ENCODE results near the gene ASIC4. TPM values are rescaled to one million over a fixed set of nuclear protein-coding genes. Genes with fewer than 3 reads are reported as not detected.

ASIC4 gene
- total RNA-seq, 1 donor from 2014 or later, result 1.6 TPM

GRCh38 chr2:219511547-219512325 is 2.5 kb upstream of the ASIC4 start:
- Mint-ChIP-seq H3K27ac (ENCODE audit: unreplicated experiment) (no peak overlapping the region), H3K27me3 (ENCODE audit: unreplicated experiment) (peaks cover 9% of the 10 kb centered on the region), H3K4me1 (ENCODE audit: unreplicated experiment) (peaks cover 45% of the 10 kb centered on the region), H3K9me3 (ENCODE audit: unreplicated experiment) (no peaks in the 10 kb centered on the region), H3K36me3 (ENCODE audit: low read depth, unreplicated experiment) (peaks cover 5% of the 10 kb centered on the region), H3K4me3 (ENCODE audit: unreplicated experiment) (no peak overlapping the region)
- no peak for TF ChIP-seq CTCF (IDR thresholded peaks at IDR 0.05; ENCODE audit: unreplicated experiment)
- no peak for DNase-seq (ENCODE audit: low spot score)

- no peak overlapping the region for H3K27ac Mint-ChIP-seq (ENCODE audit: unreplicated experiment)
- no peak for TF ChIP-seq CTCF (IDR thresholded peaks at IDR 0.05; ENCODE audit: unreplicated experiment)
- DNase-seq (ENCODE audit: low spot score), result no peak
- peaks cover 4% of the 10 kb centered on the region for H3K36me3 Mint-ChIP-seq (ENCODE audit: low read depth, unreplicated experiment)
- no peak overlapping the region for H3K4me3 Mint-ChIP-seq (ENCODE audit: unreplicated experiment)
- peaks cover 51% of the 10 kb centered on the region for H3K4me1 Mint-ChIP-seq (ENCODE audit: unreplicated experiment)
- peaks cover 17% of the 10 kb centered on the region for H3K27me3 Mint-ChIP-seq (ENCODE audit: unreplicated experiment)
- no peaks in the 10 kb centered on the region for H3K9me3 Mint-ChIP-seq (ENCODE audit: unreplicated experiment)
Observed at GRCh38 chr2:219512524-219513216, 1.6 kb upstream of the ASIC4 start.

GRCh38 chr2:219513787-219514186 is 495 bp upstream of the ASIC4 start:
- Mint-ChIP-seq H3K36me3 (ENCODE audit: low read depth, unreplicated experiment) (peaks cover 4% of the 10 kb centered on the region), H3K27me3 (ENCODE audit: unreplicated experiment) (peaks cover 22% of the 10 kb centered on the region), H3K4me1 (ENCODE audit: unreplicated experiment) (peaks cover 61% of the 10 kb centered on the region), H3K9me3 (ENCODE audit: unreplicated experiment) (no peaks in the 10 kb centered on the region), H3K4me3 (ENCODE audit: unreplicated experiment) (no peak overlapping the region), H3K27ac (ENCODE audit: unreplicated experiment) (no peak overlapping the region)
- TF ChIP-seq CTCF (IDR thresholded peaks at IDR 0.05; ENCODE audit: unreplicated experiment), result no peak
- no peak for DNase-seq (ENCODE audit: low spot score)

- no peak for TF ChIP-seq CTCF (IDR thresholded peaks at IDR 0.05; ENCODE audit: unreplicated experiment)
- Mint-ChIP-seq H3K36me3 (ENCODE audit: low read depth, unreplicated experiment) (peaks cover 4% of the 10 kb centered on the region), H3K4me3 (ENCODE audit: unreplicated experiment) (no peak overlapping the region), H3K9me3 (ENCODE audit: unreplicated experiment) (no peaks in the 10 kb centered on the region), H3K4me1 (ENCODE audit: unreplicated experiment) (peaks cover 61% of the 10 kb centered on the region), H3K27me3 (ENCODE audit: unreplicated experiment) (peaks cover 27% of the 10 kb centered on the region), H3K27ac (ENCODE audit: unreplicated experiment) (no peak overlapping the region)
- no peak for DNase-seq (ENCODE audit: low spot score)
Observed at GRCh38 chr2:219514836-219515235, 554 bp downstream of the ASIC4 start.
